HUDEP-2 (cell line): ENCODE data around the gene KCNJ6.
"Not testable (repeated sequence)": the region's sequence is repeated elsewhere in the genome, so short reads cannot be mapped to it uniquely, and the experiment has no call there.

Source experiments
- DNase-seq, 76 experiments: peaks; one replicate each; lab custom pipeline; 2025; ENCODE audit not compliant: unreplicated experiment in 76 of 76; lab: John Stamatoyannopoulos, UW

KCNJ6 gene

GRCh38 chr21:37686991-37687810 lies 229.1 kb downstream of the KCNJ6 start:
- DNase-seq = no peak

GRCh38 chr21:37684547-37684946 lies 231.7 kb downstream of the KCNJ6 start:
- no peak for DNase-seq

GRCh38 chr21:37684115-37684493 lies 232.2 kb downstream of the KCNJ6 start:
- no peak for DNase-seq

GRCh38 chr21:37683396-37684114 lies 232.7 kb downstream of the KCNJ6 start:
- DNase-seq = no peak

GRCh38 chr21:37682966-37683365 lies 233.3 kb downstream of the KCNJ6 start:
- DNase-seq = no peak

GRCh38 chr21:37677006-37677405 lies 239.3 kb downstream of the KCNJ6 start:
- no peak for DNase-seq

GRCh38 chr21:37675202-37675801 lies 241.0 kb downstream of the KCNJ6 start:
- peak in 46 of 76 experiments; percentile 6 to 64 (median 31) for DNase-seq

GRCh38 chr21:37673801-37674575 lies 242.3 kb downstream of the KCNJ6 start:
- no peak for DNase-seq

- no peak for DNase-seq
Measured at GRCh38 chr21:37671381-37671780, 244.9 kb downstream of the KCNJ6 start.

GRCh38 chr21:37670883-37671282 lies 245.4 kb downstream of the KCNJ6 start:
- no peak for DNase-seq

GRCh38 chr21:37669249-37669648 lies 247.0 kb downstream of the KCNJ6 start:
- no peak for DNase-seq

- DNase-seq = no peak
Measured at GRCh38 chr21:37668462-37669239, 247.6 kb downstream of the KCNJ6 start.

GRCh38 chr21:37667380-37667779 lies 248.9 kb downstream of the KCNJ6 start:
- no peak for DNase-seq

- DNase-seq = no peak
Measured at GRCh38 chr21:37665230-37666024, 250.8 kb downstream of the KCNJ6 start.

- DNase-seq = not testable (repeated sequence)
Measured at GRCh38 chr21:37662227-37662626, 254.0 kb downstream of the KCNJ6 start.

- DNase-seq = no peak
Measured at GRCh38 chr21:37660709-37661108, 255.5 kb downstream of the KCNJ6 start.

GRCh38 chr21:37659874-37660273 lies 256.4 kb downstream of the KCNJ6 start:
- DNase-seq = no peak

- no peak for DNase-seq
Measured at GRCh38 chr21:37658817-37659458, 257.3 kb downstream of the KCNJ6 start.
